HG03442 (cell line): ENCODE measurements around the gene TMEM266.

Experiments
- ATAC-seq: cut with Tn5 transposase; IDR thresholded peaks from one replicate; pipeline ENCODE4 v1.9.1; 2021; ENCODE audit warnings: mild to moderate bottlenecking, moderate library complexity; ENCODE audit not compliant: unreplicated experiment

Gene TMEM266

GRCh38 chr15:76179023-76179422 is 119.2 kb downstream of the TMEM266 start:
- ATAC-seq: no peak

- ATAC-seq: no peak
These were observed 120.5 kb downstream of the TMEM266 start for GRCh38 chr15:76180321-76180720.

- ATAC-seq: peak; percentile 72
These were observed 121.9 kb downstream of the TMEM266 start for GRCh38 chr15:76181705-76182107.

- no peak for ATAC-seq
These were observed 124.3 kb downstream of the TMEM266 start for GRCh38 chr15:76183930-76184649.

- no peak for ATAC-seq
These were observed 124.9 kb downstream of the TMEM266 start for GRCh38 chr15:76184650-76185035.

- no peak for ATAC-seq
These were observed 125.9 kb downstream of the TMEM266 start for GRCh38 chr15:76185716-76186115.

- no peak for ATAC-seq
These were observed 127.4 kb downstream of the TMEM266 start for GRCh38 chr15:76187163-76187562.

- no peak for ATAC-seq
These were observed 129.3 kb downstream of the TMEM266 start for GRCh38 chr15:76189106-76189505.

GRCh38 chr15:76190070-76190564 is 130.3 kb downstream of the TMEM266 start:
- ATAC-seq: no peak

- ATAC-seq: peak; percentile 67
These were observed 131.2 kb downstream of the TMEM266 start for GRCh38 chr15:76190751-76191538.

GRCh38 chr15:76191539-76192244 is 131.9 kb downstream of the TMEM266 start:
- no peak for ATAC-seq

GRCh38 chr15:76192715-76193114 is 132.9 kb downstream of the TMEM266 start:
- no peak for ATAC-seq

- no peak for ATAC-seq
These were observed 134.1 kb downstream of the TMEM266 start for GRCh38 chr15:76193934-76194333.

- ATAC-seq: no peak
These were observed 135.9 kb downstream of the TMEM266 start for GRCh38 chr15:76195506-76196268.

- ATAC-seq: no peak
These were observed 136.8 kb downstream of the TMEM266 start for GRCh38 chr15:76196269-76197231.

- no peak for ATAC-seq
These were observed 138.1 kb downstream of the TMEM266 start for GRCh38 chr15:76197703-76198455.

GRCh38 chr15:76198456-76199105 is 138.8 kb downstream of the TMEM266 start:
- no peak for ATAC-seq
